Stomach (tissue), 4 donors: ENCODE measurements around the gene PPFIA1.

Experiments
- CTCF ChIP-seq, 7 experiments: fragments of 450-650 bp in 4 of 7; fragments of 200-600 bp in 3 of 7; sonication (generic) in 3 of 7; IDR thresholded peaks; one replicate each; pipeline ENCODE4 v1.5.1; 2016 to 2019; ENCODE audit warnings: antibody characterized with exemption in 7 of 7, control low read depth in 2 of 7, mild to moderate bottlenecking in 1 of 7
- POLR2AphosphoS5 ChIP-seq, 3 donors: sonication (generic); formaldehyde crosslinking; IDR thresholded peaks; one replicate each; pipeline ENCODE4 v1.6.1; 2016; ENCODE audit warnings: antibody characterized with exemption in 3 of 3

DNA sequence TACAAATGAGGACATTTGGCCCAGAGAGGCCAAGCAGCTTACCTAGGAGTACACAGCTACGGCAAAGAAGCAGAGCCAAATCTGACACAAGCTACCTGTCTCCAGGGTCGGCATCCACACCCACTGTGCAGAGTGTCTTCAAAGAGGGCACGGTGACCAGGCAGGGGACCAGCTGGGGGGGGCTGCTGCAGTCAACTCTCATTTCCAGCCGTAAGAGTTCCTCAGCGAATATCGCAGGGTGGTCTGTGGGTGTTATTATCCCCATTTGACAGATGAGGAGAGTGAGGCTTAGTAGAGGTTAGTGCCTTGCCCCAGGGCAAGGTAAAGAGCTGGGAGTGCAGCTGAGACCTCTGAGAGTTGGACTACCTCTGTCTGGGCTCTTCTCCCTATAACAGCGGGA, 7.1 kb upstream of the PPFIA1 start:
- TF ChIP-seq POLR2AphosphoS5 (IDR thresholded peaks at IDR 0.05), result no peak
- TF ChIP-seq CTCF (IDR thresholded peaks at IDR 0.05), result no peak
